Activated CD8-positive, alpha-beta memory T cell treated with anti-CD3 and anti-CD28 coated beads for 48 hours (primary cell): ENCODE measurements around the gene C13orf42.
"Not testable (repeated sequence)": the region's sequence is repeated elsewhere in the genome, so short reads cannot be mapped to it uniquely, and the experiment has no call there.

Experiments
- DNase-seq, 3 experiments: peaks; one replicate each; pipeline ENCODE4 v3.0.0-alpha.2; 2020; ENCODE audit warnings: low read depth in 2 of 3, low spot score in 2 of 3

The C13orf42 gene

DNA sequence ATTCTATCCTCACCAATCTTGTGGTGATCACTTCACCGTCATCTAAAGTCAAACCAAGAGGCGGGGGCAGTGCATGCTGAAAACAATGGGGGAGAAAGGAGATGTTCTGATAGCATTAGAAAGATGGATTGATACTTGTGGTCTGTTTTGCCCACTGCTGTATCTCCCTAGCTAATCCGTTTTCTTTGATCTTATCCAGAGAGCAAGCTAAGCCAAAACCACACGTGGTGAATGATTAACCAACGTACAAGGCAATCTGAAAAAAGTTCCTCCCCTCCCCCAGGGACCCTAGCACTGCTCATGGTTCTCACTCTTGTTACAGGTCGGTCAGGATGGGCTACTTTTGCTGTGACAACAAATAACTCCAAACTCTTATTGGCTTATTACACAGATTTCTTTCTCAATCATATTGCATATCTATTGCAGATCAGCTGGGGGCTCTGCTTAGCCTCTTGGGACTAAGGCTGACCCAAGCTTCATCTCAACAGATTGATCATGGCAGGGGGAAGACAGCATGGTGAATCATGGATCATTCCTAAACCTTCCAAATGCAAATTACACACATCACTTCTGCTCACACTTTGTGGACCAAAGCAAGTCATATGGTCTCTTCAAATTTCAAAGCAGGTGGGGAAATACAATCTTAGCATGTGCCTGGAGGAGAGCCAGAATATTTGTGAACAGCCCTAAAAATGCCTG, 11.9 kb upstream of the C13orf42 start:
- DNase-seq: no peak

DNA sequence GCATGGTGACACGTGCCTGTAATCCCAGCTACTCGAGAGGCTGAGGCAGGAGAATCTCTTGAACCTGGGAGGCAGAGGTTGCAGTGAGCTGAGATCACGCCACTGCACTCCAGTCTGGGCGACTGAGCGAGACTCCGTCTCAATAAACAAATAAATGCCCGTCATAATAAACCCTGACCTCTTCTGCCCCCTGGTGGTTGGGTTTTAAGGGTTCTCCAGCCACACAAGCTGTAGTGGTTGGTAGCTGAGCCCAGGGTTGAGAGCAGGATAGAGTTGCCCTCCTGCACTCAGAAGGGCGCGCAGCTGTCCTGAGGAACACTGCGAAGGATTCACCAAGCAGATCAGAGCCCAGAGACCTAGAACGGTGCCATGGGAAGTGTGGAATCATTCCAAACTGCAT, 9.8 kb upstream of the C13orf42 start:
- not testable (repeated sequence) for DNase-seq

DNA sequence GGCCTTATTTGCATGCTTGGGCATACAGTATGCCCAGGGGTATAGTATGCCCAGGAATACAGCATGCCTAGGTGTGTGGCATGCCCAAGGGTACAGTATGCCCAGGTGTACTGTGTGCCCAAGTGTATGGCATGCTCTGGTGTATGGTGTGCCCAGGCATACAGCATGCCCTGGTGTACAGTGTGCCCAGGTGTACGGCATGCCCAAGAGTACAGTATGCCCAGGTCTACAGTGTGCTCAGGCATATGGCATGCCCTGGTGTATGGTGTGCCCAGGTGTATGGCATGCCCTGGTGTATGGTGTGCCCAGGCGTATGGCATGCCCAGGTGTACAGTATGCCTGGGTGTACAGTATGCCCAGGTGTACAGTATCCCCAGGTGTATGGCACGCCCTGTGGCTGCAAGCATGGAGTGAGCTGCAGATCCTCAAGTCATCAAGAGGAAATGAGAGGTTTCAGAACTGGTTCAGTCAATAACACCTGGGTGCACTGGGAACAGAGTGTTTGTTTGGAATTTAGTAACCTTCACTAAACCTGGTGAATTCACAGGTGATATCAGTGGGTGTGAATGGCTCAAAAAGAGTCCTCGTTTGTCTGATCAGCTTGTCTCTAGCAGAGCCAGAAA, 7.8 kb upstream of the C13orf42 start:
- DNase-seq: no peak

DNA sequence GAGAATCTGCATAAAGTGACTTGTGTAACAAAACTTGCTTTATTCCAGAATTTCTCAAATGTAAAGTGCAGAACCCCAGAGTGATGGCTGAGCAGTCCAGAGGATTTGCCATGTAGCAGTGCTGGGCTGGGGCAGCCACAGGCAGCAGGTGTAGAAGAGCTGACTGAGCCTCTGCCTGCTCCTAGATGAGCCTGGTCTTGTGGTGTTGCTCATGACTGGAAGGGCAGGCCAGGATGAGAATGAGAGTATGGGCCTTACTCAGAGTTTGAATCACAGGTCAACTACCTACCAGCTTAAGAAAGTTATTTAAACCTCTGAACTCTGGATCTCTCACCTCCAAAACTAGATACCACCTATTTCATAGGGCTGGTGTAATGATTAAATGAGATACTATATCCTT, 2.9 kb upstream of the C13orf42 start:
- DNase-seq: no peak

DNA sequence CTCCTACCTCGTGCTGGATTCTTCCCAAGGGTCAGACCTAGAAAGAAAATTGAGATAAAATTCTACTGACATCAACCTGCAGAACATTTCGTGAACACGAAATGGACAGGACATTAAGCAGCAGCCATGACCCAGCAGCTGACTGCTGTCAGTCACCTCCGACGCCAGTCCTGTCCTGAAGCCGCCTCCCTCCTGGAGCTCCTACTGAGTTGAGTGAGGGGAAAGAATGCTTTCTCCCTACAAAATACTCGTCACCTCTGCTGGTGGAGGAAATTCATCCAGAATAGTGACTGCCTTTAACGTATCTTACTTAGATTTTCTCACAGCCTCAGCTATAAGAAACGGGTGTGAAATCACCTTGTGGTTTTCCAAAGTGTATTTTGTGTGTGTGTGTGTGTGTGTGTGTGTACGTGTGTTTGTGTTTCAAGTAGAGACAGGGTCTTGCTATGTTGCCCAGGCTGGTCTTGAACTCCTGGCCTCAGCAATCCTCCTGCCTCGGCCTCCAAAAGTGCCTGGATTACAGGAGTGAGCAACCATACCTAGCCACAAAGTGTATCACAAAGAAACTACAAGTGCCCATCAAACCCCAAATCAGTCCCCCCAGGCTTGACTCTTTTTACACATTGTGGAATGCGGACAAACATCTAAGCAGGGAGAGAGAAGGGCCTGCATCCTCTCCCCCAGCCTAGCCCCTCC, 2.3 kb upstream of the C13orf42 start:
- no peak for DNase-seq

DNA sequence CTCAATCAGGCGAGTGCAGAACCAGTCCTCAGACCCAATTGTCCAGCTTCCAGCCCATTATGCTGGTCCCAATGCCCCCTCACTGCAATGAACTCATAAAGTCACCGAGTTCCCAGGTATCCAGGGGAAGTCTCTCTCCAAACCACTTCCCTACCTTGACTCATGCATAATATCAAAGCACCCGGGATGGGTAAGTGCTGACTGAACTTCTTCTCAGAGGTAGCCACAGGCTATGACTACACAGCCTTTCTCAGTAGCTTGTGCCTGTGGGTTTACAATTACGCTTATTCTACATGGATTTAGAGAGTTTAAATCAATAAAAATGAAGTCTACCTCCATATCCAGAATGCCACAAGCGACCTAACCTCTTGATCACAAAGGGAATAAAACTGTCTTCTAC, 1.7 kb upstream of the C13orf42 start:
- no peak for DNase-seq

DNA sequence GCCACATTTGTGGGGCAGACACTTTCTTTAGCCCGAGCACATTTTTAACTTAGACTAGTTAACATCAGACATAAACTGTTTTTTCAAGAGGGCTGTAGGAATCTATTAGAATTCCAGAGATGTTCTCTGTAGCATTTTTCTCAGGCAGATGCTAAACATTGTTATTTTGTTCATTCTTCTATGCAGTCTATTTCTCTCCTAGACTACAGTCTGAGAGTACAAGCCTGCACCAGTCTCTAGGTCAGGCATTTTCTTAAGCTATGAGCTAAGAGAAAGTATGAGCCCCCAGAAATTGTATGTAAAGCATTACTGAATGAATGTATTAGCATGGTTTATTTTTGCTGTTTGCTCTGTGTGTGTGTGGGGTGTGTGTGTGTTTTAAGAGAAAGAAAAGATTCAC, 923 bp upstream of the C13orf42 start:
- DNase-seq: no peak

DNA sequence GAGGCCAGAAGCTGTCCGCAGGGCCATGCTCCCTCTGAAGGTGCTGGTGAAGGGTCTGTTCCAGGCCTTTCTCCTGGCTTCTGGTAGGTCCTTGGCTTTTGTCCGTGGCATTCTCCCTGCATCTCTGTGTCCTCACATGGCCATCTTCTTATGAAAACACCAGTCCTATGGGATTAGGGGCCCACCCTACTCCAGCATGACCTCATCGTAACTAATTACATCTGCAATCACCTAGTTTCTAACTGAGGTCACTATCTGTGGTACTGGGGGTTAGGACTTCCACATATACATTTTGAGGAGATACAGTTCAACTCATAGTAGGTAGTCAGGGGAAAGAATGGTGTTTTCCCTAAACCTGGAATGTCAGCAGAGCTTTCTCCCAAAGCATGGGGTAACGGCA, 3.1 kb downstream of the C13orf42 start:
- DNase-seq: no peak

DNA sequence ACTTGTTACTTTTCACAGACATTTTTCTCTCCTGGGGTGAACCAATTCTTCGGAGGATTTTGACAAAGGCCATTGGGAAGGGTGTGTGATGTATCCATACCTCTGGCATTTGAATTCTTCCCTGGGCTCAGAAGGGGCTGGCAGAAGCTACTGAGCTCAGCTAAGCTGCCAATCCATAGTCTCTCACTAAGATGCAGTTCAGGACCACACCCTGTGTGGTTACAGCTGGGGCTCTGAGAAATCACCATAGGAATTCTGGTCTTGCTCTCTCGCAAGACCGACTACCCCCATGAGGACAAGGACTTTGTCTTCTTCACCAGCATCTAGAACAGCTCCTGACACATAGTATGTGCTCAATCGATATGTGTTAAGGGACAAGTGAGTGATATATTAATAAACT, 6.0 kb downstream of the C13orf42 start:
- DNase-seq: no peak

DNA sequence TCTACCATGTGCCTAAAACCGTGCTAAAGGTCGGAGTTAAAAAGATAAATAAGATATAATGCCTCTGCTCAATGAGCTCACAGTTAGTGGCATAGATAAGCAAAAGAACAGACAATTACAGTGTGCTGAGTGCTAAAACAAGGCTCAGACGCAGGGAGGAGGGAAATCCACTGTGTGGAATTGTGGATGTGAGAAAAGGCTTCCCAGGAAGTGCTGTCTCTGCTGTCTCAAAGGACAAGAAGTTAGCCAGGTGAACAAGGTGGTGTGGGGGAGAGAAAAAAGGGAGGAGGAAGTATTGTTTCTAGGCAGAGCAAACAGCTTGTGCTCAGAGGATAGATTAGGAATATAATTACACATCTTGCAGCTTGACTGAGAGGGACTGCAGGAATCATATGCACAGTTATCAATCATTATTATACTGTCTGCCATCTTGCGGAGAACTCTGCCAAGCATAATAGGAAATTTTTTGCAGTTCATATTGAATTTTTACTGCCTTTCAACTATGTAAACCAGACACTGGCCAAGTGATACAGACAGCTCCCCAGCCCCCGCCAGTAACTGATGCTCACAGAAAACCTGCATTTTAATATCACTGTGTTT, 9.3 kb downstream of the C13orf42 start:
- DNase-seq: no peak

DNA sequence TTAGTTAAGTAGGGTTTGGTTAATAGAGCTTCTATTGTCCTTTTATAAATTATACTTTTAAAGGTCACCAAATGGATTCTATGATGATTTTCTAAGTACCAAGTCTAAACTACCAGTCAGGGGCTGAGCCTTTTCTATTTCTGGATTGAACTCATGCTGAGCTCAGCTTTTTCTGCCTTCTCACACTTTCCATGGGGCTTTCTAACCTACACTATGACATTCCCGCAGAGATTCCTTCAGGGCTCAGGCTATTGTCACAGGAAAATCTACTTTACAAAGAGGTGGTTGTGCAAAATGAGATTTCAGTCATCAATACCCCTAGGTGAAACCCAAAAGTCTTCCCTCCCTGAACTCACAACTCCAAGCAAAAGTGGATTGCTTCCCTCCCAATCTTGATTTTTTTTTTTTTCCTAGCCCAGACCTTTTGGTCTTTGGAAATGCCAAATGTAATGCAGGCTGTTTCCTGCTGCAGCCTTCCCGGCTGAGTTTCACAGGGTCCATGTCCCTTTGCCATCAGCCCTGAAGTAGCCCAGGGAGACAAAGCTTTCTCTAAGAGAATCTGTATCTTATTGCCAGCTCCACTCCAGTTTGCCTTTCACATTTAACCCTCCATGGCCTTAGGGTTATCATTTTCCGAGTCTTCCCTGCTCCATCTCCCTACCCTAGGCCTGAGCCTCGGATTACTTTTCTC, 13.6 kb downstream of the C13orf42 start:
- no peak for DNase-seq

DNA sequence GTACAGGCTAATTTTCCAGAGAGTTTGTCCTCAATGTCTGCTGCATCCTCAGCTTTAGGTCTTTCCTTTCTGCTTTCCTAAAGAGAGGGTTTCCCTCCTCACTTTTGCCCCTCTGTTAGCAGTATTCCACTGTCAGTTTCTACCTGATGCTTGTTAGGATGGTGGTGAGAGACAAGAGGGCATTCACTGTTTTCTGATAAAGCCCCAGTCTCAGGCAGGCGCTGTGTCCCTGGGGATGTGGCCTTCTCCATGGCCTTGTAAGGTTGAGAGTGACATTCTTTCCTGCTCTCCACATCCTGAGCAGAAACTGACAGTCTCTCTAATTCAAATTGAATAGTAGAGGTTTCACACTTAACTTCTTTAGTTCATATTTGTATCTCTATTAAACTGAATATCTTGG, 14.9 kb downstream of the C13orf42 start:
- DNase-seq: no peak

DNA sequence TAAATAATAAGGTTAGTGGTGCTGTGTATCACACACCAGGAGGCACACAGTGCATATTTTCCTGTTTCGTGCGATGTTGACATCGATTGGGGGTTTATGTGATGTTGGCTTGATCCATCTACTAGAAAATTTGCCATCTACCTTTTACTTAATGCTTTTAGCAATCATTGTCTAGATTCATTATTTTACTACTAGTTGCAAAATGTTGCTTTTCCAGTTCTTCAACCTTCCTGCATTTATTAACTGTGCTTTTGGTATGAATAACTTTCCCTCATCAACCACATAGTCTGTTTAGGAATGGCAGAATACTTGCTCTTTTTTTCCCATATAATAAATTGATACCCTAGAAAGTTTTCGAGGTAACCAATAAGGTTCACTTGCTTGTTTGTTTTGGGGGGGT, 17.5 kb downstream of the C13orf42 start:
- no peak for DNase-seq

DNA sequence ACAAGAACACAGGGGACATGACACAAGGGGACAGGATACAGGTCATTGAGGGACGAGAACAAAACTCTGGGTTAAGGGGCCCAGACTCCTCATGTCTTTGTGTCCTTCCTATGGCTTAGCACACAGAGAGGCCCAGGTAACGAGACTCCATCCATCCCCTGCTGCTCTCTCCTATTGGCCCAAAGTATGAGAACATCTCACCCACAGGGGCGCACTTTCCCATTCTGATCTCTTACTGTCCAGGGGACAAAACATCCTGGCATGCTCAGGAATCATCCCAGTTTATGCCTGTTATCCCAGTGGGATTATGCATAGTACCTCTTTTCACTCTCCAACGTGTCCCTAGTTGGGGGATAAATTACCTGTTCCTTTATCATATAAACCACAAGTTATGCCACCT, 19.2 kb downstream of the C13orf42 start:
- no peak for DNase-seq

DNA sequence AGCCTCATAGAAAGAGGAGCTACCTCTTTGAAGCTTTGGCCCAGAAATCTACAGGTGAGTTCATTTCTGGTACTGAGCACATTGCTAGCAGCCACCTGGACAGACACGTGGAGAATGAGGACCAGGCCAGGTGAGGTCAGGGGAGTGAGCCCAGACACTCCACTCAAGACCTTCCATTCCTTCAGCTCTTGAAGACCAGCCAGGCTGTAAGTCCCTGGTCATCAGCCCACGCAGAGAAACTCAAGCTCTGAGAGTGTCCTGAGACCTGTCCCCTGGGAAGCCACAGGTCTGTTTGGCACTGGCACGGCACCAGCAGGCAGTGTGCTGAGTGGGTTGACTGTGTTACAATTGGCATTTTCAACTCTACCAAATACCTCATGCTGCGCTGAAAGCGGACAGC, 27.4 kb downstream of the C13orf42 start:
- no peak for DNase-seq

DNA sequence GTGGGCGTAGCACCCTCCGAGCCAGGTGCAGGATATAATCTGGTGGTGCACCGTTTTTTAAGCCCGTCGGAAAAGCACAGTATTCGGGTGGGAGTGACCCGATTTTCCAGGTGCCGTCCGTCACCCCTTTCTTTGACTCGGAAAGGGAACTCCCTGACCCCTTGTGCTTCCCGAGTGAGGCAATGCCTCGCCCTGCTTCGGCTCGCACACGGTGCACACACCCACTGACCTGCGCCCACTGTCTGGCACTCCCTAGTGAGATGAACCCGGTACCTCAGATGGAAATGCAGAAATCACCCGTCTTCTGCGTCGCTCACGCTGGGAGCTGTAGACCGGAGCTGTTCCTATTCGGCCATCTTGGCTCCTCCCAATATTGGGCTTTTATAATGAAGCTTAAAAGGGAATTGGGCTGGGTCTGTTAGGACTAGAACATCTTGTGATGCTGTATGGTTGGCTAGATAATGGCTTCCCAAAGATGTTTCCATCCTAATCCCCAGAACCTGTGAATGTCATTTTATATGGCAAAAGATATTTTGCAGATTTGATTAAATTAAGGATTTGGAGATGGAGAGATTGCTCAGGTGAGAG, 30.5 kb downstream of the C13orf42 start:
- not testable (repeated sequence) for DNase-seq

DNA sequence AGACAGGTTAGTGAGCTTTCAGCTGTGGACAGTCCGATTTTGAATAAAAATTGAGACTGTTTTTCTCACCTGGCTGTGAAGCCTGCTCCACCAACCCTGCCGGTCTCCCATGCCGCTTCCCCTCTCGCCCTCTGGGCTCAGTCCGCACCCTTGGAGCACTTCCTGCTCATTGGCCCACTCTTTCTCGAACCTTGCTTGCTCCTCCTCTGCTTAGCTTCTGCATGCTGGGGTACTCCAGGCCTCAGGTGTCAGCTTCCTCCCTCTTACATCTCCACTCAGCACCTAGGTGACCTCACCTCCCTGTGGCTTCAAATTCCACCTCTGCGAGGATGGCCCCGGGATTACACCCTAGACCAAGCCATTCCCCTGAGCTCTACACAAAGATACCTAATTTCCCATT, 39.6 kb downstream of the C13orf42 start:
- no peak for DNase-seq

DNA sequence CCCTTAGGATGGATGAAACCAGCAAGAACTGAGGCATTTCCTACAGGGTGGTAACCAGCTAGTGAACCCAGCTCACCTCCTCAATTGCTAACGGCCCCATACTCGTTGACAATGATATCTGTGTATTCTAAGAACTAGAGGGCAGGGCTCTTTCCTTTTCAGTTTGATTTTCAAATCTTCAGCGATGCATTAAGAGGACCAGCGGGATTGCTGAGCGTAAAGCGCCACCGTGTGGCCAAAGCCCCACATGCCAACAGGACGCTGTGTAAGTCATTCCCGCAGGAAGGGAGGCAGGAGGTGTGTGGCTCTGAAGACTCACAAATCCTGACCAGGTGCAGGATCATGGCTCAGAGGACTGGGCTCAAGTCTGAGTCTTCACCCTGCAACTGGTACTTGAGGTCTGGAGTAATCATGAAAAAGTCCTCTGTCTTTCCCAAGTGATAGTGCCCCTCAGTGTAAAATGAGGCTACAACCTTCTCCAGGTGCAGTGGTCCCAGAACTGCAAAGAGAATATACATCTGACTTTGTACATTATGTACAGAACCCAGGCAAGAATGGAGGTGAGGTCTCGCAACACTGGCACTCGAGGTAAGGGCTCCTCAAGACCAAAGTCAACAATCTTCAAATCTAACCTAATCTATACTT, 40.9 kb downstream of the C13orf42 start:
- peak; percentile 45 to 68 (median 55) for DNase-seq

DNA sequence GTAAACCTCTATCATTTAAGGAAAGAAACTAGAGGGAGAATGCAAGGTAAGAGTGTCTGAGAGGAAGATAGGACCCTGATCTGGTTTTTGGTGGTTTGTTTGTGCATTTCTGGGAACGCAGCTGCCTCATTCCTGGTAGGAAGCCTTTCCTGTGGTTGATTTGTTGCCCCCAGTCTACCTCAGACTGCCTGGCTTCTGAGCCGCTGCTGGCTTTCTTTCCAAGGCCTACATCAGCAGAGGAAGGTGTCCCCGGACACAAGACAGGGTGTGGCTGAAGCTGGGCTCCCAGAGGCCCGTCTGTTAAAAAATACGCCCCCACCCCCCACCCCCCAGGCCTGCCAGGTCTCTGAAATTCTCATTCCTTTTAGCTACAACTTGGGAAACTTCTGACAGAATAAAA, 42.6 kb downstream of the C13orf42 start:
- DNase-seq: no peak

DNA sequence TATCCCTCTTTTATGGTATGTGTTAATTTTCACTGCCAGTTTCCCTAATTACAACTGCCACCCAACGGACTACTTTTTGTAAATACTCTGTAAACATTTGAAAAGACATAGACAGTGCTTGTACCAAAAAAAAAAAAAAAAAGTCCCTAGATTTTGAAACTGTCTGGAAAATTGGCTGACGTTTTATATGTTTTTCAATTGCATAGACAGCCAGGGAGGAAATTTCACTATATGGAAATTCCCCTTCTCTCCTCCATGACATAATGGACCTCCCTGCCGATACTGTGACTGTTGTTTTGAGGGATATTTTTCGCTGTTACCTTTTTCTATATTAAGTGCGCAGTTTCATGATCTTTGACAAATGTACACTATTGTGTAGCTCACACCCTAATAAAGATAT, 43.4 kb downstream of the C13orf42 start:
- no peak for DNase-seq

DNA sequence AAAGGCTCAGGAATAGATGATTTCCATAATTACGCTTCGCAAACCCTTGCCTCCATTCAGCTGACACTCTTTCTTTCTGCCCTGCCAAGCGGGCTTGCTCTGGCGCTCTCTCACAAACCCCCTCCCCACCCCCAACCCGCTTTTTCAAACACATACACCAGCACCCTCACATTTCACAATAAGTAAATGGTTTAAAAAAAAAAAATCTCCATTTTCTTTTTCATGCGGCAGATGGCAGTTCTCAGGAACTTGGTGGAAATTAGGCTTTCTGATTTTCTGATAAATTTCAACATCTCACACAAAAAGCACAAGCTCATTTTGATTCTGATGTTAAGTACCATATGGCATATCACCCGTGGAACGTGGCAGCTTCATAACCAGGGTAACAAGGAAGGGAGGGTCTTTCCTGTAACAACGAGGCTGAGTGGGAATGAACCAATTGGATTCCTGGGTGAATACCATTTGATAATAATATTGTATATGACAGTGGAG, 43.8 kb downstream of the C13orf42 start:
- DNase-seq: no peak
